DOHH2 (cell line): ENCODE results near the gene SV2C.

Experiments used
- H3F3A ChIP-seq: fragments of 200-600 bp; sonication (generic), shearing (Covaris generic); 2 replicates; pipeline ENCODE4 v1.6.0; 2016; ENCODE audit warnings: antibody characterized with exemption, mild to moderate bottlenecking; ENCODE audit not compliant: control insufficient read depth, insufficient read depth
- H3K27ac ChIP-seq: fragments of 200-600 bp; sonication (generic); 2 replicates; pipeline ENCODE4 v1.5.1; 2014; ENCODE audit warnings: low read depth, mild to moderate bottlenecking, low read length, moderate library complexity
- H3K27me3 ChIP-seq: fragments of 200-600 bp; sonication (generic); 2 replicates; pipeline ENCODE4 v1.6.1; 2014; ENCODE audit warnings: mild to moderate bottlenecking, low read length, mixed read lengths; ENCODE audit not compliant: control insufficient read depth
- H3K36me3 ChIP-seq: fragments of 200-600 bp; sonication (generic); 2 replicates; pipeline ENCODE4 v1.6.1; 2014; ENCODE audit warnings: mild to moderate bottlenecking, low read length, moderate library complexity, mixed read lengths; ENCODE audit not compliant: control insufficient read depth
- H3K4me1 ChIP-seq: fragments of 200-600 bp; sonication (generic); 2 replicates; pipeline ENCODE4 v1.6.1; 2014; ENCODE audit warnings: mild to moderate bottlenecking, low read length, mixed read lengths; ENCODE audit not compliant: control insufficient read depth
- H3K4me2 ChIP-seq: fragments of 200-600 bp; sonication (generic); 2 replicates; pipeline ENCODE4 v1.6.0; 2014; ENCODE audit warnings: mild to moderate bottlenecking, low read length, moderate library complexity
- H3K4me3 ChIP-seq: fragments of 200-600 bp; sonication (generic); 2 replicates; pipeline ENCODE4 v1.5.1; 2014; ENCODE audit warnings: mild to moderate bottlenecking, low read length, mixed read lengths
- H3K79me2 ChIP-seq: fragments of 200-600 bp; sonication (generic); 2 replicates; pipeline ENCODE4 v1.6.1; 2014; ENCODE audit warnings: mild to moderate bottlenecking, low read length, mixed read lengths; ENCODE audit not compliant: control insufficient read depth
- H3K9me2 ChIP-seq: fragments of 200-600 bp; sonication (generic); replicated peaks from 2 replicates; pipeline ENCODE4 v1.6.1; 2014; ENCODE audit warnings: mild to moderate bottlenecking, low read length, mixed read lengths; ENCODE audit not compliant: control insufficient read depth
- H3K9me3 ChIP-seq: fragments of 200-600 bp; sonication (generic); 2 replicates; pipeline ENCODE4 v1.6.1; 2014; ENCODE audit warnings: antibody characterized with exemption, low read length, mixed read lengths; ENCODE audit not compliant: control insufficient read depth, insufficient read depth
- H4K20me1 ChIP-seq: fragments of 200-600 bp; sonication (generic); 2 replicates; pipeline ENCODE4 v1.6.0; 2014; ENCODE audit warnings: low read depth, mild to moderate bottlenecking, antibody characterized with exemption, low read length, moderate library complexity; ENCODE audit not compliant: control insufficient read depth, insufficient read depth
- CTCF ChIP-seq: fragments of 200-600 bp; sonication (generic); IDR thresholded peaks from one replicate; pipeline ENCODE4 v1.5.1; 2014; ENCODE audit warnings: antibody characterized with exemption, mild to moderate bottlenecking, low read depth, low read length; ENCODE audit not compliant: poor library complexity, severe bottlenecking
- EZH2phosphoT487 ChIP-seq: fragments of 200-600 bp; sonication (generic); IDR thresholded peaks from 2 replicates; pipeline ENCODE4 v1.6.1; 2017; ENCODE audit warnings: borderline replicate concordance, mild to moderate bottlenecking, antibody characterized with exemption, low read length, moderate library complexity, mixed read lengths

Gene SV2C

GRCh38 chr5:76257897-76258296 is 174.7 kb downstream of the SV2C start:
- peaks cover 3% of the 10 kb centered on the region for H3K4me1 ChIP-seq
- no peak for TF ChIP-seq EZH2phosphoT487
- TF ChIP-seq CTCF, result no peak
- peaks cover 22% of the 10 kb centered on the region for H3K27me3 ChIP-seq
- H3K9me3 ChIP-seq, result no peaks in the 10 kb centered on the region
- no peak overlapping the region for H3K4me3 ChIP-seq
- no peaks in the 10 kb centered on the region for H3K79me2 ChIP-seq
- no peak overlapping the region for H3K27ac ChIP-seq
- no peaks in the 10 kb centered on the region for H3K36me3 ChIP-seq
- H3F3A ChIP-seq, result no peaks in the 10 kb centered on the region
- no peaks in the 10 kb centered on the region for H4K20me1 ChIP-seq
- H3K9me2 ChIP-seq, result no peaks in the 10 kb centered on the region
- no peak overlapping the region for H3K4me2 ChIP-seq

GRCh38 chr5:76264681-76265080 is 181.5 kb downstream of the SV2C start:
- Histone ChIP-seq H3K4me1 (no peaks in the 10 kb centered on the region), H4K20me1 (no peaks in the 10 kb centered on the region), H3K36me3 (no peaks in the 10 kb centered on the region), H3K79me2 (no peaks in the 10 kb centered on the region), H3K9me2 (no peaks in the 10 kb centered on the region), H3K27me3 (peaks cover 10% of the 10 kb centered on the region; the same call in 1 of the 2 replicates), H3F3A (no peaks in the 10 kb centered on the region), H3K4me3 (no peak overlapping the region), H3K27ac (no peak overlapping the region), H3K9me3 (no peaks in the 10 kb centered on the region), H3K4me2 (no peak overlapping the region)
- TF ChIP-seq EZH2phosphoT487, result no peak
- no peak for TF ChIP-seq CTCF

- TF ChIP-seq EZH2phosphoT487, result no peak
- TF ChIP-seq CTCF, result no peak
- H3K36me3 ChIP-seq, result no peaks in the 10 kb centered on the region
- H4K20me1 ChIP-seq, result no peaks in the 10 kb centered on the region
- H3K4me3 ChIP-seq, result no peak overlapping the region
- no peaks in the 10 kb centered on the region for H3K9me3 ChIP-seq
- H3K27me3 ChIP-seq, result peaks cover 14% of the 10 kb centered on the region; the same call in 1 of the 2 replicates
- peaks cover 5% of the 10 kb centered on the region; the same call in 1 of the 2 replicates for H3K4me1 ChIP-seq
- H3K27ac ChIP-seq, result no peak overlapping the region
- no peaks in the 10 kb centered on the region for H3F3A ChIP-seq
- no peaks in the 10 kb centered on the region for H3K79me2 ChIP-seq
- no peaks in the 10 kb centered on the region for H3K9me2 ChIP-seq
- no peak overlapping the region for H3K4me2 ChIP-seq
Observed at GRCh38 chr5:76269259-76269931, 186.2 kb downstream of the SV2C start.
